Left ventricle myocardium superior (tissue), 1 donor: ENCODE results near the gene MARK2. TPM values are rescaled to one million over a fixed set of nuclear protein-coding genes. Genes with fewer than 3 reads are reported as not detected.
A peak's percentile ranks its signal among the peaks of the same experiment; 100 is the strongest.
"Not testable (repeated sequence)": the region's sequence is repeated elsewhere in the genome, so short reads cannot be mapped to it uniquely, and the experiment has no call there.

ENCODE experiments used
- ATAC-seq: fragments of 200-7000 bp; cut with Tn5 transposase; one replicate; pipeline ENCODE4 v1.9.1; 2020; ENCODE audit warnings: mild to moderate bottlenecking, moderate library complexity
- DNase-seq: peaks from one replicate; pipeline ENCODE4 v3.0.0-alpha.2; 2020
- intact Hi-C: fragments of 100-400 bp; cut with micrococcal nuclease; formaldehyde crosslinking; loops from one replicate; pipeline ENCODE4 v1.11.0; 2022
- long read RNA-seq: library from polyadenylated mRNA; unstranded; transcript quantifications from one replicate; pipeline ENCODE4 v2.0.0, GENCODE V29; 2021
- total RNA-seq: library from RNA; stranded (reverse); fragmentation: NEBNext Ultra II Directional; extraction: Animal tissue kit (Norgen Biotek cat#: 25700); gene quantifications from one replicate; pipeline ENCODE4 v1.2.1, GENCODE V29; 2021
- donor health status: DM: no; HTN: yes; CAD: no; lungs with severe emphysema.

Gene MARK2
- total RNA-seq = 49.4 TPM
- long read RNA-seq, full-length matches to known transcripts = 4 of 37 reads
- long read RNA-seq, partial matches to known transcripts = 7 of 37 reads
- long read RNA-seq, other reads (novel, unspliced or antisense) = 26 of 37 reads

DNA sequence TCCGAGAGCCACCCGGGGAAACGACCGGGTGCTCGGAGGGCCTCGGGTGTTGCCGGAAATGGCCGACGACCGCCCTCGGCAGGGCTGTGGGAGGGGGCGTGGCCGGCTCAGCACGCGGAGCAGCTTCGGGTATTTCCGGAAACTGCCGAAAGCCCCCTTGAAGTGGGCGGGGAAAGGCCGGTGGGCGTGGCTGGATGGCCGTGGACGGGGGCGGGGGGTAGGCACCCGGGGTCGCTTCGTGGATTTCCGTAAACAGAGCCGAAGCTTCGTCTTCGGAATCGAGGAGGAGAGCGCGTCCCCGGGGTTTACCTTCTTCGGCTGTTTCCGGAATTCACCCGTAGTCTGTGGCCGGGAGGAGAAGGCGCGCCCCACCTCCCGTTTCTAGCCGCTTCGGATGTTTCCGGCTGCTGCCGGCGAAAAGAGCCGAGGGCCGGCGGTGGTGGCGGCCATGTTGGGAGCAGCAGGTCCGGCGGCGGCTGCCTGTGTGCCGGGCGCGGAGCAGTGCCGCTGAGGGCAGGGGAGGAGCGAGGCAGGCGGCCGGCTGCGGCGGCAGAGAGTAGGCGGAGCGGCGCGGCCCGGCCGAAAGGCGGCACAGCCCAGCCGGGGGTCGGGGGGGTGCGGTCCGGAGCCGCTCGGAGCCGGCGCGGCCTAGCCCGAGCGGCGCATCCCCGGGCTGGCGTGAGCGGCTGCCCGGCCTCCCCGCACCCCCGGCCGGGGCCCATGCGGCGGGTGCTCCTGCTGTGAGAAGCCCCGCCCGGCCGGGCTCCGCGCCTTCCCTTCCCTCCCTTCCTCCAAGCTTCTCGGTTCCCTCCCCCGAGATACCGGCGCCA is at the start of gene MARK2:
TSS of gene MARK2 (plus strand) at position 433 of the 830 bp plus-strand sequence. CDS start at position 830, 397 bp downstream.
- peak; percentile 99 for DNase-seq
- intact Hi-C loops = no loop called here
- ATAC-seq = peak; percentile 92

GRCh38 chr11:63791495-63792167 is 47.3 kb upstream of the MARK2 start:
- DNase-seq (no peak), ATAC-seq (no peak)
- intact Hi-C loops = no loop called here

DNA sequence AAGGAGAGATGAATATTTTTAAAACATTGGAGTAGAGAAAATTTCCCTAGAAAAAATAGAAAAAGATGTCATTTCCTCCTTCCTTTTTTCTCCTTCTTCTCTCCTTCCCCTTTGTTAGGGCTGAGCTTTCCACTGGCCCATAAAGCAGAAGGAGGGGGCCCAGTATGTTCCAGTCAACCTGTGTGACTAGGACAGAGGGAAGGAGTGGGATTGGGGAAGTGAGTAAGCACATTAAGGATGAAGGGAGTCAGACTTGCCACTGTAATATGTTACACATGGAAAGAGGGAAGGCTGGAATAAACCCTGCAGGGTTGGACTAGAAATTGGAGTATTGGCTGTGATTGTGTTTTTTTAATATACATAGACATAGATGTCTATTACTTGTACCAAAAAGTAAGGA is 45.7 kb upstream of the MARK2 start:
- ATAC-seq (no peak), DNase-seq (no peak)
- intact Hi-C loops = no loop called here

- intact Hi-C loops = no loop called here
- ATAC-seq (no peak), DNase-seq (no peak)
Measured at GRCh38 chr11:63795066-63795465, 43.8 kb upstream of the MARK2 start.

DNA sequence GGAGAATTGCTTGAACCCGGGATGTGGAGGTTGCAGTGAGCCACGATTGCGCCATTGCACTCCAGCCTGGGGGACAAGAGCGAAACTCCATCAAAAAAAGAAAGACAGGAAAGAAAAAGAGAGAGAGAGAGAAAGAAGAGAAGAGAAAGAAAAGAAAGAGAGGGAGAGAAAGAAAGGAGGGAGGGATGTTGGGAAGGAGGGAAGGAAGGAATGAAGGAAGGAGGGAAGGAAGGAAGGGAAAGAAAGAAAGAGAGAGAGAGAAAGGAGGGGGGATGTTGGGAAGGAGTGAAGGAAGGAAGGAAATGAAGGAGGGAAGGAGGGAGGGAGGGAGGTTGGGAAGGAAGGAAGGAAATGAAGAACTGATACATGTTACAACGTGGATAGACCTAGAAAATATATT is 38.0 kb upstream of the MARK2 start:
- intact Hi-C loops = no loop called here
- DNase-seq = no peak
- ATAC-seq = no peak

- DNase-seq (no peak), ATAC-seq (no peak)
- intact Hi-C loops = no loop called here
Measured at GRCh38 chr11:63802637-63803414, 36.1 kb upstream of the MARK2 start.

DNA sequence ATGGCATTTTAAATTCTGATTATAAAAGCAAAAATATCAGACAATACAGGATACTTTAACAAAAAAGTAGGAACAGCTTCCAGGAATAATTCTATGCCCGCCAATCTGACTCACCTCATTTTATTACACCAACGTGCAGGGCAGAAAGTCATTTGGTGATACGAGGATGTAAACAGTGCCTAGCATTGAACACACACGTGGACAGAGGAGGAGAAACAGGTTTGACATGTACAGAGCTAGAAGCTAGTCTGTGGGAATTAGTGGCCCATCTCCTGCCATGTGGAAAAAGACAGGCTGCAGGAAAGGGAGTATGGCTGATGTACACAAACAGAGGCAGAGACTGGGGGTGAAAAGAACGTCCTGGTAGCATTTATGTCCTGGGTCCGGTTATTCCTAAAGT is 34.7 kb upstream of the MARK2 start:
- DNase-seq (no peak), ATAC-seq (no peak)
- intact Hi-C loops = no loop called here

GRCh38 chr11:63805844-63806415 is 33.0 kb upstream of the MARK2 start:
- DNase-seq (no peak), ATAC-seq (peak; percentile 82)
- intact Hi-C loops = no loop called here

DNA sequence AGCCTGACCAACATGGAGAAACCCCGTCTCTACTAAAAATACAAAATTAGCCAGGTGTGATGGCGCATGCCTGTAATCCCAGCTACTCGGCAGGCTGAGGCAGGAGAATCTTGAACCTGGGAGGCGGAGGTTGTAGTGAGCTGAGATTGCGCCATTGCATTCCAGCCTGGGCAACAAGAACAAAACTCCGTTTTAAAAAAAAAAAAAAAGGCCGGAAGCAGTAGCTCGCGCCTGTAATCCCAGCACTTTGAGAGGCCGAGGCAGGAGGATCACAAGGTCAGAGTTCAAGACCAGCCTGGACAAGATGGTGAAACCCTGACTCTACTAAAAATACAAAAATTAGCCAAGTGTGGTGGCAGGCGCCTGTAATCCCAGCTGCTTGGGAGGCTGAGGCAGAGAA is 28.5 kb upstream of the MARK2 start:
- DNase-seq, intact Hi-C loops, ATAC-seq: not testable (repeated sequence)

GRCh38 chr11:63811522-63811921 is 27.4 kb upstream of the MARK2 start:
- intact Hi-C loops = no loop called here
- DNase-seq (no peak), ATAC-seq (no peak)

GRCh38 chr11:63813035-63813562 is 25.8 kb upstream of the MARK2 start, which contains the start of gene SPINDOC:
Gene SPINDOC, plus strand, starts transcription at chr11:63813456. Its CDS starts 231 bp downstream, at chr11:63813687.
- ATAC-seq = peak; percentile 94
- peak; percentile 90 for DNase-seq
- intact Hi-C loops = no loop called here

GRCh38 chr11:63813563-63814382 is 25.1 kb upstream of the MARK2 start:
- DNase-seq (peak; percentile 74), ATAC-seq (peak; percentile 67)
- intact Hi-C loops = no loop called here

DNA sequence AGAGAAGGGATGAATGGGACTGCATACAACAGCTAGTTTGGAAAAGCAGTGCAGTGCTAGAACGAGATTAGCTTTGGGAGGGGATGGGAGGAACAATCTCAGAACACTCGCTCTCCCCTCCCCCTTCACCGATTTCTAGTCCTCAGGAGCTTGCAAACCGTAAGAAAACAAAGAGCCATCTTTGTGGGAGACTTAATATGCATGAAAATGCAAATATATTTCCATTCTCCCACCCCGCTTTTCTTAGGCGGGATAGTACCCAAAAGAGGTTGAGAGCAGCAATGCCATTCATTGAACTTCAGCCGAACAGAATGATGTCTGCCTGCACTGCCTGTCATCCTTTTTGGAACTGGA is 24.6 kb upstream of the MARK2 start:
- ATAC-seq (no peak), DNase-seq (no peak)
- intact Hi-C loops = no loop called here

- intact Hi-C loops = no loop called here
- no peak for ATAC-seq
- DNase-seq = no peak
Measured at GRCh38 chr11:63816166-63816565, 22.7 kb upstream of the MARK2 start.

DNA sequence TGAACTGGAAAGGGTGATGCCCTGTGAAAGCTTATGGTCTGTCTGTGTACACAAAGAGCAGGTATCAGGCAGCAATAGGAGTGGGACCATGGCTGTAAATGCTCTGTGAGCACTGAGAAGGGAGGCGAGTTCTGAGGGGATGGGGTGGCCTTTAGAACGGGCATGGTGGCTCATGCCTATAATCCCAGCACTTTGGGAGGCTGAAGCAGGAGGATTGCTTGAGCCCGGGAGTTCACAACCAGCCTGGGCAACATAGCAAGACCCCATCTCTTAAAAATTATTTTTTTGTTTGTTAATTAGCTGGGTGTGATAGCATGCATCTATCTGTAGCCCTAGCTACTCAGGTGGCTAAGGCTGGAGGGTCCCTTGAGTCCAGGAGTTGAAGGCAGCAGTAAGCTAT is 22.2 kb upstream of the MARK2 start:
- ATAC-seq (no peak), DNase-seq (no peak)
- intact Hi-C loops = no loop called here

- DNase-seq (no peak), ATAC-seq (no peak)
- intact Hi-C loops = no loop called here
Measured at GRCh38 chr11:63817758-63818498, 21.0 kb upstream of the MARK2 start.

- intact Hi-C loops = no loop called here
- no peak for ATAC-seq
Measured at GRCh38 chr11:63818609-63819008, 20.3 kb upstream of the MARK2 start.

GRCh38 chr11:63821411-63821810 is 17.5 kb upstream of the MARK2 start:
- intact Hi-C loops = no loop called here
- ATAC-seq (no peak), DNase-seq (no peak)

More at GRCh38 chr11:63818609-63819008, 20.3 kb upstream of the MARK2 start:
- no peak for DNase-seq
